ENCODE data around the gene YAE1.
"Not testable (repeated sequence)": the region's sequence is repeated elsewhere in the genome, so short reads cannot be mapped to it uniquely, and the experiment has no call there.

Gene YAE1

GRCh38 chr7:39566023-39566921 lies at the start of gene YAE1:
Gene YAE1 (plus strand): TSS chr7:39566404. CDS start chr7:39566419, 15 bp downstream.
- peak; percentile 67 for DNase-seq

- no peak for DNase-seq
Observed at GRCh38 chr7:39516498-39516897, 49.7 kb upstream of the YAE1 start.

- DNase-seq: no peak
Observed at GRCh38 chr7:39517240-39517639, 49.0 kb upstream of the YAE1 start.

- DNase-seq: no peak
Observed at GRCh38 chr7:39525926-39526325, 40.3 kb upstream of the YAE1 start.

- no peak for DNase-seq
Observed at GRCh38 chr7:39526666-39527065, 39.5 kb upstream of the YAE1 start.

- peak; percentile 9 for DNase-seq
Observed at GRCh38 chr7:39527296-39527695, 38.9 kb upstream of the YAE1 start.

GRCh38 chr7:39527951-39528350 lies 38.3 kb upstream of the YAE1 start:
- DNase-seq: no peak

GRCh38 chr7:39528849-39529248 lies 37.4 kb upstream of the YAE1 start:
- DNase-seq: no peak

GRCh38 chr7:39529582-39529981 lies 36.6 kb upstream of the YAE1 start:
- no peak for DNase-seq

- DNase-seq: no peak
Observed at GRCh38 chr7:39530971-39531370, 35.2 kb upstream of the YAE1 start.

- DNase-seq: peak; percentile 67
Observed at GRCh38 chr7:39531818-39532217, 34.4 kb upstream of the YAE1 start.

GRCh38 chr7:39532832-39533231 lies 33.4 kb upstream of the YAE1 start:
- DNase-seq: no peak

GRCh38 chr7:39534599-39534998 lies 31.6 kb upstream of the YAE1 start:
- DNase-seq: no peak

- DNase-seq: no peak
Observed at GRCh38 chr7:39535064-39535463, 31.1 kb upstream of the YAE1 start.

- DNase-seq: no peak
Observed at GRCh38 chr7:39535720-39536119, 30.5 kb upstream of the YAE1 start.

- no peak for DNase-seq
Observed at GRCh38 chr7:39536951-39537350, 29.3 kb upstream of the YAE1 start.

- DNase-seq: no peak
Observed at GRCh38 chr7:39539816-39540215, 26.4 kb upstream of the YAE1 start.

- peak; percentile 43 for DNase-seq
Observed at GRCh38 chr7:39540320-39540719, 25.9 kb upstream of the YAE1 start.

- no peak for DNase-seq
Observed at GRCh38 chr7:39541511-39541910, 24.7 kb upstream of the YAE1 start.

GRCh38 chr7:39544774-39545173 lies 21.4 kb upstream of the YAE1 start:
- not testable (repeated sequence) for DNase-seq

GRCh38 chr7:39547336-39547735 lies 18.9 kb upstream of the YAE1 start:
- DNase-seq: no peak

GRCh38 chr7:39550411-39550810 lies 15.8 kb upstream of the YAE1 start:
- no peak for DNase-seq

GRCh38 chr7:39553436-39553835 lies 12.8 kb upstream of the YAE1 start:
- DNase-seq: no peak

- no peak for DNase-seq
Observed at GRCh38 chr7:39554583-39555165, 11.5 kb upstream of the YAE1 start.

- DNase-seq: no peak
Observed at GRCh38 chr7:39557222-39557621, 9.0 kb upstream of the YAE1 start.

Measured in NCI-H2107 (cell line).